ENCODE data around the gene RASAL2. TPM values are rescaled to one million over a fixed set of nuclear protein-coding genes. Genes with fewer than 3 reads are reported as not detected.
A peak's percentile ranks its signal among the peaks of the same experiment; 100 is the strongest.
"Not testable (repeated sequence)": the region's sequence is repeated elsewhere in the genome, so short reads cannot be mapped to it uniquely, and the experiment has no call there.

The RASAL2 gene
- polyA plus RNA-seq, 1 donor, result 17.0 TPM

DNA sequence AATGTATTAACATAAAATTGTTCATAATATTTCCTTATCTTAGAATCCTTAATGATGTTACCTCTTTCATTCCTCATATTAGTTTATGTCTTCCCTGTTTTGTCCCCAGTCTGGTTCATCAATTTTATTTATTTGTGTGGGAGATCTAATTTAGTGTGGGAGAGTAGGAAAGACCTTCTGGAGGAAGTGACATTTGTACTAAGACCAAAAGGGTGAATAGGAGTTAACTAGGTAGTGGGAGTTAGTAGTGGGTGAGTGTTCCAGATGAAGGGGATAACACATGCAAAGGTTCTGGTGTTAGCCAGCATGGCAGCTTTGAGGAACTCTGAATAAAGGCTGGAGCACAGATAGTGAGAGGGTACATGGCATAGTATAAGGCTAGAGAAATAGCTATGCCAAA, 21.4 kb downstream of the RASAL2 start:
- H3K4me3 ChIP-seq (ENCODE audit: low read length), result no peak overlapping the region
- H3K36me3 ChIP-seq (ENCODE audit: control insufficient read depth, insufficient read depth, low read length), result no peaks in the 10 kb centered on the region
- H3K27me3 ChIP-seq (ENCODE audit: control insufficient read depth, insufficient read depth, low read length), result no peaks in the 10 kb centered on the region
- H3K27ac ChIP-seq (ENCODE audit: low read length), result no peak overlapping the region
- no peaks in the 10 kb centered on the region for H3K4me1 ChIP-seq (ENCODE audit: control insufficient read depth, insufficient read depth, low read length)
- DNase-seq, result no peak
- H3K9me3 ChIP-seq (ENCODE audit: control insufficient read depth, low read depth, low read length), result no peaks in the 10 kb centered on the region

DNA sequence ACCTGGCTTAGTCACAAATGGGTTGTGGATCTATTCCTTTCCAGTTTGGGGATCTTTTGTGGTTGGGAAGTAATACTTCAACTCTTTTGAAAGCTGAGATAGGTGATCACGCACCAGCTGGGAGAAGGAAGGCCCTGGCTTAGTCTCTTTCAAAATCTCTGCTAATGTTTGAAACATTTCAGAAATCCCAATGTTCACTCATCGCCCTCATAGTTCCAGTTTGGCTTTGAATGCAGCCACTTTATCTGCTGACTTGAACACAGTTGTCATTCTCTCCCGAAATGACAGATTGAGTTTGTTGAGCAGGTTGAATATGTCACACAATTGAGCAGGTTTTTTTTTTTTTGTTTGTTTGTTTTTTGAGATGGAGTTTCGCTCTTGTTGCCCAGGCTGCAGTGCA, 24.6 kb downstream of the RASAL2 start:
- Histone ChIP-seq H3K36me3 (ENCODE audit: control insufficient read depth, insufficient read depth, low read length) (no peaks in the 10 kb centered on the region), H3K27me3 (ENCODE audit: control insufficient read depth, insufficient read depth, low read length) (no peaks in the 10 kb centered on the region), H3K4me1 (ENCODE audit: control insufficient read depth, insufficient read depth, low read length) (no peaks in the 10 kb centered on the region), H3K27ac (ENCODE audit: low read length) (no peak overlapping the region), H3K9me3 (ENCODE audit: control insufficient read depth, low read depth, low read length) (no peaks in the 10 kb centered on the region), H3K4me3 (ENCODE audit: low read length) (no peak overlapping the region)
- WGBS (ENCODE audit: insufficient coverage, low lambda C conversion rate), result 100% methylated on average over 1 of the region's 4 CpGs
- DNase-seq, result no peak

DNA sequence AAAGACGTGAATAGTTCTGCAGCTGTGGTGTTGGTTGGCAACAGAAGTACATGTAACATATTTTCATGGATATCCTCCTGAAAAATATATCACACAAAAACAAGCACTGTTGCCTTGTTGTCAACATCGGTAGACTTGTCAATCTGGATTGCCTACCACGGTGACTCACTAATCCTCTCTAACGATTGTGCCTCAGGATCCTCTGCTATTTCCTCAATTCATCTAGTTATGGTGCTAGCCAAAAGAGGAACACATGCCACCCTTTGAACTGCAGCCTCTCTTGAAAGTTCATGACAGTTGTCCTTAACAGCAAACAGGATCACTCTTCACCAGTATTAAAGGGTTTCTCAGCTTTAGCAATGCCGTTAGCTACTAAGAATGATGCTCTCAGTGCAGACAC, 25.7 kb downstream of the RASAL2 start:
- Histone ChIP-seq H3K4me1 (ENCODE audit: control insufficient read depth, insufficient read depth, low read length) (no peaks in the 10 kb centered on the region), H3K27me3 (ENCODE audit: control insufficient read depth, insufficient read depth, low read length) (no peaks in the 10 kb centered on the region), H3K9me3 (ENCODE audit: control insufficient read depth, low read depth, low read length) (no peaks in the 10 kb centered on the region), H3K4me3 (ENCODE audit: low read length) (no peak overlapping the region), H3K27ac (ENCODE audit: low read length) (no peak overlapping the region), H3K36me3 (ENCODE audit: control insufficient read depth, insufficient read depth, low read length) (no peaks in the 10 kb centered on the region)
- no CpG with 5 or more reads among the region's 5 CpGs for WGBS (ENCODE audit: insufficient coverage, low lambda C conversion rate)
- DNase-seq, result no peak

DNA sequence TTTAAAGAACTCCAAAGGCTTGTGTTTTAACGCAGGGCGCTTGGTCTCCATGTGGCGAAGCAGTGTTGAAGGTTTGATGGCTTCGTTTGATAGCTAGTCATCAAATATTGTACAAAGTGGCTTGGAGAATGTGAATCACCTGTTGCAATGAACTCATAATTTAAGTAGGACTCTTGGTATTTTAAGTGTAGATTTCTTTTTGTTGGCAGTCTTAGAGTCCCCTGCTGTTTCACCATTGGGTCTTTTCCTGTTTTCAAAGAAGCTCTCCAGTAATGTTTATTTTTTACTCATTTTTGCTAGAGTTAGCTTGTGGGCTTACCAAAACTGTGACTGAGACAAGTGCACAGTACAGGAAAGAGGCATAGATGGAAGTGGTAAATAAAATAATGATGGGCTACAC, 26.2 kb downstream of the RASAL2 start:
- Histone ChIP-seq H3K9me3 (ENCODE audit: control insufficient read depth, low read depth, low read length) (no peaks in the 10 kb centered on the region), H3K4me1 (ENCODE audit: control insufficient read depth, insufficient read depth, low read length) (no peaks in the 10 kb centered on the region), H3K27ac (ENCODE audit: low read length) (no peak overlapping the region), H3K36me3 (ENCODE audit: control insufficient read depth, insufficient read depth, low read length) (no peaks in the 10 kb centered on the region), H3K27me3 (ENCODE audit: control insufficient read depth, insufficient read depth, low read length) (no peaks in the 10 kb centered on the region), H3K4me3 (ENCODE audit: low read length) (no peak overlapping the region)
- DNase-seq, result no peak
- no CpG with 5 or more reads among the region's 4 CpGs for WGBS (ENCODE audit: insufficient coverage, low lambda C conversion rate)

DNA sequence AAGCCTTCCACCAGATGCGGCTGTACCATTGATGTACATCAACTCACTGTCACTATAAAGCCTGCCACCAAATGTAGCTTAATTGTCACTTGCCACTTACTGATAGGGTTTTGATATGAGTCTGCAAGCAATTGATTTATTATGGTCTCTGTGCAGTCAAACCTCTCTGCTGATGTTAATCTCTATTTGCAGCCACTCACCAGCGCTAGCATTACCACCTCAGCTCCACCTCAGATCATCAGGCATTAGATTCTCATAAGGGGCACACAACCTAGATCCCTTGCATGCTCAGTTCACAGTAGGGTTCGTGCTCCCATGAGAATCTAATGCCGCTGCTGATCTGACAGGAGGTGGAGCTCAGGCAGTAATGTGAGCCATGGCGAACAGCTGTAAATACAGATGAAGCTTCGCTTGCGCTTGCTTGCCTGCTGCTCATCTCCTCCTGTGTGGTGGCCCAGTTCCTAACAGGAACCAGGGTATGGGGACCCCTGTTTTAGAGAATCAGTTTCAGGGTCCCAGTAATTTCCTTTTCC, 26.7 kb downstream of the RASAL2 start:
- WGBS (ENCODE audit: insufficient coverage, low lambda C conversion rate), result no CpG with 5 or more reads among the region's 7 CpGs
- not testable (repeated sequence) for H3K27me3 ChIP-seq (ENCODE audit: control insufficient read depth, insufficient read depth, low read length); H3K4me3 ChIP-seq (ENCODE audit: low read length); H3K9me3 ChIP-seq (ENCODE audit: control insufficient read depth, low read depth, low read length); H3K36me3 ChIP-seq (ENCODE audit: control insufficient read depth, insufficient read depth, low read length); H3K4me1 ChIP-seq (ENCODE audit: control insufficient read depth, insufficient read depth, low read length); H3K27ac ChIP-seq (ENCODE audit: low read length); DNase-seq

DNA sequence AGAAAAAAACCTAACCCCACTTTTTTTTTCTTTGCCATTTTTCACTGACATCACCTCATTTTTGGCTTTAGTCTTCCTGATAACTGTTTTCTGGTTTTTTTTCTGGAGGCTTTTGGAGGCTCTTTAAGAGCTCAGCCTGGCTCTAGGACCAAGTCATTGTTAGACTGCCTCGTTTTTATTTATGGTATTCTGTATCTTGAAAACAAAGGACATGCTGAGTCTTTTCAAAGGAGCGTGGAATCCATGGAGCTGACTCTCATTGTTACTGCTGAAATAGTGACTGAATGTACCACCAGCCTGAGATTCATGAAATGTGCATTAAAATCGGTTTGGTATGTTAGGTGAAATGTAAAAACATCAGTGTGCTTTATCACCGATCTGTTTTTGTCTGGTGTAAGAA, 28.0 kb downstream of the RASAL2 start:
- no peak overlapping the region for H3K4me3 ChIP-seq (ENCODE audit: low read length)
- no peak overlapping the region for H3K27ac ChIP-seq (ENCODE audit: low read length)
- no peaks in the 10 kb centered on the region for H3K27me3 ChIP-seq (ENCODE audit: control insufficient read depth, insufficient read depth, low read length)
- 82% methylated on average over 3 of the region's 4 CpGs for WGBS (ENCODE audit: insufficient coverage, low lambda C conversion rate)
- no peaks in the 10 kb centered on the region for H3K36me3 ChIP-seq (ENCODE audit: control insufficient read depth, insufficient read depth, low read length)
- peaks cover 4% of the 10 kb centered on the region for H3K4me1 ChIP-seq (ENCODE audit: control insufficient read depth, insufficient read depth, low read length)
- no peaks in the 10 kb centered on the region for H3K9me3 ChIP-seq (ENCODE audit: control insufficient read depth, low read depth, low read length)
- no peak for DNase-seq

DNA sequence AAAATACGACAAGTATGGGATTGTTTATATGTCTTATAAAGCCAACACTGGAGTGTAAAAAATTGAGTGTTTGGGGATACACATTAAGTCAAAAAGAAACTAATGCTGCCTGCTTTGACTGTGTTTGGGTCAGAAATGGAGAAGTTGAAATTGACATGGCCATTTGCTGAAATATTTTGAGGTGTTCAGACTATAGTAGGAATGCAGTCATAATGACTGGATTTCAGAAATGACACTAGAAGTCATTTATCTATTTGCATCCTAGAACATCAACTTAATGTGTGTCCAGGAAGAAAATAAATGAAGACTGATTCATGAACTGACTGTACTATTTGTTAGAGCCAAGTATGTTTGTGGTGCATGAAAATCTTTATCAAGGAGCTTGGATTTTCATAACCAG, 28.4 kb downstream of the RASAL2 start:
- Histone ChIP-seq H3K4me3 (ENCODE audit: low read length) (no peak overlapping the region), H3K9me3 (ENCODE audit: control insufficient read depth, low read depth, low read length) (no peaks in the 10 kb centered on the region), H3K36me3 (ENCODE audit: control insufficient read depth, insufficient read depth, low read length) (no peaks in the 10 kb centered on the region), H3K27me3 (ENCODE audit: control insufficient read depth, insufficient read depth, low read length) (no peaks in the 10 kb centered on the region), H3K4me1 (ENCODE audit: control insufficient read depth, insufficient read depth, low read length) (peaks cover 4% of the 10 kb centered on the region), H3K27ac (ENCODE audit: low read length) (no peak overlapping the region)
- WGBS (ENCODE audit: insufficient coverage, low lambda C conversion rate), result 80% methylated on average over 1 of the region's 1 CpG
- DNase-seq, result no peak

DNA sequence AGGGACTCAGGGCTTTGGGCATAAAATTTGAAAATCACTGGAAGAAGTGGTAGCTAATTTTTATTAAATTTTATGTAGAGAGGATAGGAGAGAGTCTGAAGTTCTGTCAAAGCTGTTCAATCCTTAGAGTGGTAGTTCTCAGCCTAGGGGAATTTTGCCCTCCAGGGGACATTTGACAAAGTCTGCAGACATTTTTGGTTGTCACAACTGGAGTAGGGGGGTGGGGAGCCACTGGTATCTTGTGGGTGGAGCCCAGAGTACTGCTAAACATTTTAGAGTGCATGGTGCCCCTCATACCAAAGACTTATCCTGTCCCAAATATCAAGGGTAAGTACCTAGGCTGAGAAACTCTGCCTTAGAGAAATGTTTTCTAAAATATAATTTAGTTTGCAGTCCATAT, 30.2 kb downstream of the RASAL2 start:
- H3K27ac ChIP-seq (ENCODE audit: low read length), result no peak overlapping the region
- H3K4me1 ChIP-seq (ENCODE audit: control insufficient read depth, insufficient read depth, low read length), result peaks cover 4% of the 10 kb centered on the region
- DNase-seq, result no peak
- H3K4me3 ChIP-seq (ENCODE audit: low read length), result no peak overlapping the region
- no peaks in the 10 kb centered on the region for H3K36me3 ChIP-seq (ENCODE audit: control insufficient read depth, insufficient read depth, low read length)
- H3K9me3 ChIP-seq (ENCODE audit: control insufficient read depth, low read depth, low read length), result no peaks in the 10 kb centered on the region
- H3K27me3 ChIP-seq (ENCODE audit: control insufficient read depth, insufficient read depth, low read length), result no peaks in the 10 kb centered on the region

DNA sequence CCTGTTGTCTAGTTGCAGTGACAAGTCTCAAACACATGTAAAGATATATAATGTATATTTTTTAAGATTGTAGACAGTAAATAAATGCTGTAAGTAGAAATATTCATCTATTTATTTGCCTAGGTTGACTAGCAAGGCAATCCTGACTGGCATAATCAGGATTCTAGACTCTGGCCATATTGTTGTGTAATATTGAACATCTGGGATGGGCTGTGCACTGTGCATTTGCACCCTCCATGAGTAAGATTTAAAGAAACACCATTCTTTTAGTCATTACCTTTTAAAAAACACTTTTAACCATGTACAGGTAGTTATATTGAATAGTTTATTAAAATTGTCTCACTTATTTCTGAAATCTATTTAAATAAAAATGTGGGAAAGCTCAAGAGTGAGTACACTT, 32.4 kb downstream of the RASAL2 start:
- Histone ChIP-seq H3K27me3 (ENCODE audit: control insufficient read depth, insufficient read depth, low read length) (no peaks in the 10 kb centered on the region), H3K4me1 (ENCODE audit: control insufficient read depth, insufficient read depth, low read length) (peaks cover 4% of the 10 kb centered on the region), H3K9me3 (ENCODE audit: control insufficient read depth, low read depth, low read length) (no peaks in the 10 kb centered on the region), H3K4me3 (ENCODE audit: low read length) (no peak overlapping the region), H3K36me3 (ENCODE audit: control insufficient read depth, insufficient read depth, low read length) (no peaks in the 10 kb centered on the region), H3K27ac (ENCODE audit: low read length) (peak overlapping the region; percentile 82)
- DNase-seq, result peak; percentile 17 to 59

DNA sequence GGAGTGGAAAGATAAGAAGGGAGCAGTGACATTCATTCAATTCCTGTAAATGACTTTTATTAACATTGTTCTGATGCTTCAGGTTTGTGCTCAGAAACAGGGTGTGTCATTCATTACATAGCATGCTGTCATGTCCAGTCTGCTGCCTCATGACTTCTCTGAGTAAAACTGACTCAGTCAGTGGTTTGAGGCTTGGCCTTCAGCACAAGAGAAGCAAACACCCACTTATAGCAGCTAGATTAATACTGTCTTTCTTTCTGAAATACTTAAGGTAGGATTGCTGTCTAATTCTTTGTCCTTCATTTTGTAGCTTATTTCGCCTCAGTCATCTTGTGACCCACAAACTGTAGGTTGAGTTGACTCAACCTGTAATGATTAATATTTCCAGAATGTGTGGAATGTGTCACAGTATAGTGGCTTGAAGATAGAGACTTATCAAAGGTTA, 32.9 kb downstream of the RASAL2 start:
- peaks cover 4% of the 10 kb centered on the region for H3K4me1 ChIP-seq (ENCODE audit: control insufficient read depth, insufficient read depth, low read length)
- no peaks in the 10 kb centered on the region for H3K9me3 ChIP-seq (ENCODE audit: control insufficient read depth, low read depth, low read length)
- H3K27ac ChIP-seq (ENCODE audit: low read length), result peak overlapping the region; percentile 82
- DNase-seq, result peak; percentile 74 to 89
- H3K27me3 ChIP-seq (ENCODE audit: control insufficient read depth, insufficient read depth, low read length), result no peaks in the 10 kb centered on the region
- no peak overlapping the region for H3K4me3 ChIP-seq (ENCODE audit: low read length)
- no CpG with 5 or more reads among the region's 1 CpG for WGBS (ENCODE audit: insufficient coverage, low lambda C conversion rate)
- H3K36me3 ChIP-seq (ENCODE audit: control insufficient read depth, insufficient read depth, low read length), result no peaks in the 10 kb centered on the region

DNA sequence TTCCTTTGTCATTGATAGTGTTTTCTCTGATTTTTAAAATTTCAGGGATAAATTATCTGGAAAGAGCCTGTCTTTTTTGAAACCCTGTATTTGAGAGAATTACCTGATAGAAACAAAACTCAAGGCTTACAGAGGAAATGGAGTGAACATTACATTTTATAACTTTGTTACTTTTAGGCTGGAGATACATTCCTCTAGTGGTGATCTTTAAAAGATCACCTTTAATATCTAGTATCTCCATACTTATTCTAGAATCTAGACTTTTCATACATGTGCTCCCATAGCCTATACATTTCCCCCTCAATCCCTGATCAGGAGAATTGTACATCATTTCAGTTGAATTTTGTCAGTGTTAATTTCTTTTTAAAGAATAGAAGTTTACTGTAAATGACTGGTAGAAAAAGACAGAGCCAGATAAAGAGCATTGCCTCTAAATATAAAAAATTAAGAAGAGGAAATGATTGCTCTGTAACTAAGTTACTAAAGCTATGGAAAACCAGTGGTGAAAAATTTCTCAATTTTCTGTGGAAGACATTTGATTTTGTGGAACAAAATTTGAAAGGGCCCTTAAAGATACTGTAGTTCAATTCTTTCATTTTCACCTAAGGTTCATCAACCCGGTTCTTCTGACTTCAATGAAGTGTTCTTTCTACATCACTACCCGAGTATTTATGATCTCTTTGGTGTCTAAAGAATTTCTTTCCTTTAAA, 33.7 kb downstream of the RASAL2 start:
- Histone ChIP-seq H3K27ac (ENCODE audit: low read length) (peak overlapping the region; percentile 82), H3K27me3 (ENCODE audit: control insufficient read depth, insufficient read depth, low read length) (no peaks in the 10 kb centered on the region), H3K4me1 (ENCODE audit: control insufficient read depth, insufficient read depth, low read length) (peaks cover 4% of the 10 kb centered on the region), H3K36me3 (ENCODE audit: control insufficient read depth, insufficient read depth, low read length) (no peaks in the 10 kb centered on the region), H3K4me3 (ENCODE audit: low read length) (no peak overlapping the region), H3K9me3 (ENCODE audit: control insufficient read depth, low read depth, low read length) (no peaks in the 10 kb centered on the region)
- WGBS (ENCODE audit: insufficient coverage, low lambda C conversion rate), result 92% methylated on average over 2 of the region's 2 CpGs
- peak in 1 of 2 donors; percentile 19 for DNase-seq
